ENCODE measurements around the gene PEX11B. TPM values are rescaled to one million over a fixed set of nuclear protein-coding genes. Genes with fewer than 3 reads are reported as not detected.

PEX11B gene, protein sequence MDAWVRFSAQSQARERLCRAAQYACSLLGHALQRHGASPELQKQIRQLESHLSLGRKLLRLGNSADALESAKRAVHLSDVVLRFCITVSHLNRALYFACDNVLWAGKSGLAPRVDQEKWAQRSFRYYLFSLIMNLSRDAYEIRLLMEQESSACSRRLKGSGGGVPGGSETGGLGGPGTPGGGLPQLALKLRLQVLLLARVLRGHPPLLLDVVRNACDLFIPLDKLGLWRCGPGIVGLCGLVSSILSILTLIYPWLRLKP
- total RNA-seq = 23.7 and 28.6 TPM in 2 replicates

DNA sequence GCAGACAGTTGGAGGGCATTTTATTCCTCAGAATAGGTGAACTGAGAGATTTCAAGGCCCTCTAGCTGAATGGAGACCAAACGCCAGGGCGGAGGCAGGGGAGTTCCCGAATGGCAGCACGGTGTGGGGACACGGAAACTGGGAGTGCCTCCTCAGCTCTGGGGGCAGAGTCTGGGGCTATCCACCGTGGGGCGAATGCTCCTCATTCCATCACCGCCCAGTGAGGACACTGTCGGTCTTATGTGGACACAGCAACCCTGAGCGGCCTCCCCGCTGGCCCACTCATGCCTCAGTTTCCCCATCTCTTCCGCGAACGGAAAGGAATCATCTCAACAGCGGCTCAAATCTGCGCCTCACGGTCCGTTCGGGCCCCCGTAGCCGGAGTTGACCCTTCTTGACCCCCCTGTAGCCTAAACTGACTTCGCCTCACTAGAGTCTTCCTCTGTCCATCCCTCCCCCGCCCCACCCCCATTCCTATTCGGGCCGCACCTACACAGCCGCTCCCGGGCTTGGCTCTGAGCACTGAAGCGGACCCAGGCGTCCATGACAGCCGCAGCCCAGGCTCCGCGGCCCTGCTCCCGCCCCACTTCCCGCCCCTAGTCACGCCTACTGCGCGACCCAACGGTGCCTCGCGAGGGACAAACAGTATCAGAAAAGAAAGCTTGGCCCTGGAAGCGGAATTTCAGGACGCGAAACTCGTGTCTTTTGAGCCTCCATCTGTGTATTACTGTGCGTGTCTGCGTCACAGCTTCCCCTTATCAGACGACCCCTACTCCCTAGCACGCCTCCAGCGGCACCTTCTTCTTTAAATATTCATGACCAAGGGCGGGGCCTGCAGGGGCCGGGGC is at the start of gene PEX11B:
Gene PEX11B, minus strand, starts transcription at position 574 of the 848 bp plus-strand sequence. Its CDS starts 29 bp downstream, at position 545.

DNA sequence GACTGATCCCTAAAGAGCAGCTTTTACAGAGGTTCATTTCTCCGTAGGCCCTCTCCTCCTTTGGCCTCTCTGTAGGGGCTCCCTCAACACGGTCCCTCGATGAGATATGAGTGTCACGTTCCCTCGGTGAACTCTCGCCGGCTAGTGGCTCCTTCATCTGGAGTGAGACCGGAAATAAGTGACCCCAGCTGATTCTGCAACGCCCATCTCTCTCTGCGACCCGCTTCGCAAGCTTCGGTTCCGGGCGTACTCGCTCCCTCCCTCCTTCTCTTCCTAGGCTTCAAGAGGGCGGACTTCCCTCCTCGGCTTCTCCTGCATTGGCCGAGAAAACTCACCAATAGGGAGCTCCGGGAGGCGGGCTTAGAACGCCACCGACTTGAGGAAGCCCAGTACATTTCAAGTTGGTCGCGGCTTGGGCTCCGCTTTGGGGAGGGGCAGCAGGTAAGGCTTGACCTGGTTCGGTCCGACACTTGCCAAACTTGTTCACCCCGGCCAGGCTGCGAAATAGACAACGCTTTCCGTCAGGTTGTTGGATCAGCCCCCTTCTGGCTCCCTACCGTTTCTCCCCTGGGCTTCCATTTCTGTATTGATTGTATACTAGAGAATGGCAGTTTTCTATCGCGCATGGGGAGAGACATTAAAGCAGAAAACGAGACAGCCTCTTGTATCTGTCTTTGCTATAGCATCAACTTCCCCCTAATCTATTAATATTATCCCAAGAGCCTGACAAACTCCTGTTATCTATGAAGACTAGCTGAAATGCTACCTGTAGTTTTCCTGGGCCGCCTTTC is 46.0 kb upstream of the PEX11B start, which contains the start of the genes ANKRD34A and POLR3GL:
Gene ANKRD34A, minus strand, starts transcription at position 248 of the 791 bp plus-strand sequence. CDS start 2,816 bp downstream, outside the sequence.
Gene POLR3GL, plus strand, starts transcription at position 363 of the 791 bp plus-strand sequence. CDS start 10,176 bp downstream, outside the sequence.

DNA sequence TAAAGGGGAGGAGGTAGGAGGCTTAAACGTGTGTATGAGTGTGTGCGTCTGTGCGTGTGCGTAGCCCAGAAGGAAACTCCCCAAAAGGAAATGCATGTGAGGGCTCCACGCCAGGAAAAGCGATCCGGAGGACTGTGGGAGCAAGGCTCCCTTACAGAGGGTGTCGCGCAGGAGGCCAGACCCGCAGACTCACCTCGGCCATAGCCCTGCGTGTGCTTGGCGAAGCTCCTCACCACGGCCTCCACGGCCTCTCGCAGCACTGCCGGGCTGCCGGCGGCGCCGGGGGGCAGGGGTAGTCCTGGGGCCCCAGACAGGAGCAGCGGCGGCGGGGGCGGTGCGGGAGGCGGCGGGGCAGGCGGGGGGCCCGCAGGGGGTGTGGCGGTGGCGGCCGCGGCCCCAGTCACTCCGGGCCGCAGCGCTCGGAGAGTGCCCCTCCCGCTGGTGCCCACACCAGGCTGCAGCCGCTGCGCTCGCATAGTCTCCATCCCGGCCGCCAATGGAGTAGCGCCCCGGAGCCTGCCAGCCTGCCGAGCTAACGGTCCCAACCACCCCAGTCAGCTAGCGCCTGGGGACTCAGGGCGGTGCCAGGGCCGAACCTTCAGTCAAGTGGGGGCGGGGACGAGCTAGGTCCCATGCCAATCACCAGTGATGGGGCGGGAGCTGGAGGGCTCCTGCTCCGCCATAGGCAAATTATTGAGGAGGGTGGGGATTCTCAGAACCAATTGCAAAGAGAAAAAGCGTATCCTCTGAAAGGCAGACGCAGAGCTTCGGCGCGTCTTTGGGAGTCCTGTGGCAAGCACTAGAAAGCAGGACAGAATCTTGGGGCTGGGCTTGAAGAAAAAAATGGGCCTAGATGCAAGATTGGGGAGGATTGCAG is 39.2 kb upstream of the PEX11B start, which contains the start of gene LIX1L:
Gene LIX1L, minus strand, starts transcription at position 575 of the 877 bp plus-strand sequence. Its CDS starts 90 bp downstream, at position 485.

DNA sequence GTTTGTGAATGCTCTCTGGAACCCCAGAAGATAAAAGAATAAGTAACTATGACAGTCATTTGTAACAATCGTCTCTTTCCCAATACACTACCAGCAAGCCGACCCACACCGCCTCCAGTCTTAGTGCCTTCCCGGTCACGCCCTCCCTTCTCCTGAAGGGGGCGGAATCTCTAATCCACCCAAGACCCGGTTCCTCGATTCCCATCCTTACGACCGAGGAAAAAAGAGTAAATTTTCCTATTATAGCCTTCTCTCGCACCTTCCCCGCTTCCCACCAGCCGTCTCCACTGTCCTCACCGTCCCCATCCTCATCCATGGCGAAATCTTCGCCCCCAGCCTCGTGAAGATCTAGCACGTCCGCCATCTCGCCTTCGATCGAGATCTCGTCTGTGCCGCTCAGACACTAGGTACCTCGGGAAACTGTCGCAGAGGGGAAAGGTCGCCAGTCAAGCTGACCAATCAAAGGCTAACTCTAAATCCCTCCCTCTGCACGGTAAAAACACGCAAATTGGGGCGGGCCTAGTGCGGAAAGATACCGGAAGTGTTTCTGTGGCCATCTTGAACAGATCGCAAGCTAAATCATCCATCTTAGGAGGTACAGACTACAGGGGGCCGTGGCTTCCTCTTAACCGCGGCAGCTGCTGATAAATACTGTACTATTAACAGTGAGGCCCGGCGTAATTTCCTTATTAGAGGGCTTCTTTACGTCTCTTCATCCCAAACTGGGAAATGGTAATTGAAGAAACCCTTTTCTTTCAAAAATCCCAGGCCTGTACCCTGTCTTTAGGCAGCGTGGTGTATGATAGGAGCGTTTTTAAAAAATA is 8.8 kb upstream of the PEX11B start, which contains the start of gene RBM8A:
Gene RBM8A, minus strand, starts transcription at position 422 of the 824 bp plus-strand sequence. Its CDS starts 58 bp downstream, at position 364.

DNA sequence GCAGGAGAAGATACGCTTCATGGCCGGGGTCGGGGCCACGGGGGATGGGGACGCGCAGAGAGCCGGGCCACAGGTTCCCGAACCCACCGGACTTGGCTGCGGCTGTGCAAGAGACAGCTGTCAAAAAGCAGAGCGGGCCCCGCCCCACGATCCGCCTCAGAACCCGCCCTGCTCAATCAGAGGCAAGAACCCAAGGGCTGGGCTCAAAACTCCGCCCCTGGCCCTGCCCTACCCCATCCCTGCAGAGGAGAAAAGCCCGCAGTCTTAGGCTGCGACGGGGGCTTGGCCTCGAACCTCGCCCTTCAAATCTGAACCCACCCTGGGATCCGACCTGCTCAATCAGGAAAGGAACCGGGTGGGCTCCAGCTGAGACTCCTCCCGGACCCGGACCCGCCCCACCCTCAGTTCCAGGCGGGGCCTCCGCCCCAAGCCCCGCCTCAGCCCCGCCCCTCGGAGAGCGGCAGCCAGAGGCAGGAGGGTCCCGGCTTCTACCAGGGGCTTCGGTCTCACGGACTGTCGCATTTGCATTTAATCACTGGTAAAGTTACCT is 32.7 kb downstream of the PEX11B start, which contains the start of gene ANKRD35:
Gene ANKRD35, minus strand, starts transcription at position 129 of the 550 bp plus-strand sequence. Its CDS starts 108 bp downstream, at position 21.

Other genes starting within 250 kb of the PEX11B start
- gene PDZK1, start 211.3 kb downstream of the PEX11B start, total RNA-seq = 0.39 and 1.5 TPM in 2 replicates
- 0.13 TPM in 1 of 2 replicates, not detected in the other for gene CD160, start 199.2 kb downstream of the PEX11B start, total RNA-seq
- gene RNF115, start 94.6 kb downstream of the PEX11B start, total RNA-seq = 25.2 and 26.3 TPM in 2 replicates
- gene POLR3C, start 94.5 kb downstream of the PEX11B start, total RNA-seq = 49.4 and 52.4 TPM in 2 replicates
- gene NUDT17, start 73.1 kb downstream of the PEX11B start, total RNA-seq = 2.6 and 4.0 TPM in 2 replicates
- 15.0 and 20.0 TPM in 2 replicates for gene PIAS3, start 59.6 kb downstream of the PEX11B start, total RNA-seq
- 2.6 and 2.8 TPM in 2 replicates for gene ANKRD35, start 32.9 kb downstream of the PEX11B start, total RNA-seq
- 17.3 and 37.4 TPM in 2 replicates for gene ITGA10, start 8.7 kb downstream of the PEX11B start, total RNA-seq
- 77.1 and 110 TPM in 2 replicates for gene RBM8A, start 8.8 kb upstream of the PEX11B start, total RNA-seq
- 44.6 and 45.1 TPM in 2 replicates for gene LIX1L, start 39.3 kb upstream of the PEX11B start, total RNA-seq
- gene ANKRD34A, start 45.9 kb upstream of the PEX11B start, total RNA-seq = 0.52 and 0.76 TPM in 2 replicates
- gene POLR3GL, start 46.0 kb upstream of the PEX11B start, total RNA-seq = 18.1 and 20.8 TPM in 2 replicates
- 201 and 284 TPM in 2 replicates for gene TXNIP, start 77.9 kb upstream of the PEX11B start, total RNA-seq
- 0.13 TPM in 1 of 2 replicates, not detected in the other for gene HJV, start 103.0 kb upstream of the PEX11B start, total RNA-seq
- 3.7 and 4.3 TPM in 2 replicates for gene NBPF10, start 226.1 kb upstream of the PEX11B start, total RNA-seq

Measured in articular chondrocyte of knee joint (primary cell).